ENCODE measurements around the gene FAM228A. TPM values are rescaled to one million over a fixed set of nuclear protein-coding genes. Genes with fewer than 3 reads are reported as not detected.

Gene FAM228A
- total and polyA plus RNA-seq, 2 donors (not counting 3 experiments of a cell fraction or from before 2014, with no cell fraction given) = 0.36 to 1.00 TPM

DNA sequence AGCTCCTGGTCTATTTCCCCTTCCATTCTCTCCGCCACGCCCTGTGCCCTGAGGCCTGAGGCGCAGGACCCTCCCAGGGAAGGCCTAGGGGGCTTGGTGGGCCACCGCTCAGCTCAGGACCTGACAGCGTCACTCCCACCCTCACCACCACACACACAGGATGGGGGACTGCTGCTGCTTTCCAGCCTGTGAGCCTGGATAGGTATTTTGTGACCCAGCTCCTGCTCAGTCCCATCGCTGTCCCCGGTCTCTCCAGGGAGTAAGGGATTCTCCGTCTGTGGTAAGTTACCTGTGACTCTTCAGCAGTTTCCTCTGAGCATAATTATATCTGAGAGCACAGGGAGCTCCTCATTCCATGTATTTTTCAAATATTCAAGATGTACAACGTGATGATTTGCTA is 16.3 kb downstream of the FAM228A start:
- Histone ChIP-seq H3K4me1 (ENCODE audit: control insufficient read depth, extremely low read depth, insufficient read depth, low read length) (no peaks in the 10 kb centered on the region), H3K79me2 (ENCODE audit: control insufficient read depth, insufficient read depth, low read length) (no peaks in the 10 kb centered on the region), H3K4me3 (replicated peaks in 1 of 3; ENCODE audit: insufficient read depth in 1 of 3, low read depth in 1 of 3, low read length in 3 of 3) (no peak overlapping the region), H3K9ac (replicated peaks; ENCODE audit: extremely low read depth, insufficient read depth, low read length) (no peak overlapping the region), H3K27ac (ENCODE audit: insufficient read depth, low read depth, low read length) (no peak overlapping the region), H2AFZ (ENCODE audit: low read depth, low read length) (no peak overlapping the region), H3K27me3 (ENCODE audit: control insufficient read depth in 2 of 2, insufficient read depth in 2 of 2, low read length in 2 of 2) (peaks cover 5 to 7% of the 10 kb centered on the region in 2 experiments), H4K20me1 (replicated peaks; ENCODE audit: control insufficient read depth, extremely low read depth, insufficient read depth, low read length) (no peaks in the 10 kb centered on the region), H3K9me3 (replicated peaks; ENCODE audit: control insufficient read depth, insufficient read depth, low read length) (no peaks in the 10 kb centered on the region), H3K9me1 (replicated peaks; ENCODE audit: control insufficient read depth, extremely low read depth, insufficient read depth, low read length) (no peaks in the 10 kb centered on the region), H3K36me3 (ENCODE audit: control insufficient read depth in 2 of 2, extremely low read depth in 1 of 2, insufficient read depth in 2 of 2, low read length in 2 of 2) (no peaks in the 10 kb centered on the region), H3K4me2 (ENCODE audit: insufficient read depth, low read length) (no peak overlapping the region)
- TF ChIP-seq FOS (IDR thresholded peaks at IDR 0.05; ENCODE audit: borderline replicate concordance, insufficient read depth, low read length) (no peak), JUN (IDR thresholded peaks at IDR 0.05; ENCODE audit: borderline replicate concordance, insufficient read depth, insufficient read length, low read depth) (no peak), GATA2 (IDR thresholded peaks at IDR 0.05; ENCODE audit: insufficient read depth, insufficient read length, low read depth, low read length) (no peak), POLR2AphosphoS5 (IDR thresholded peaks at IDR 0.05; ENCODE audit: insufficient read depth, low read depth, low read length) (no peak), MYC (IDR thresholded peaks at IDR 0.05; ENCODE audit: low read depth, low read length) (no peak), POLR2A (IDR thresholded peaks at IDR 0.05; ENCODE audit: low read depth, low read length) (no peak), EZH2 (IDR thresholded peaks at IDR 0.05; ENCODE audit: borderline replicate concordance, low read depth, low read length, severe bottlenecking) (no peak)
- TF ChIP-seq, protein P1, sequence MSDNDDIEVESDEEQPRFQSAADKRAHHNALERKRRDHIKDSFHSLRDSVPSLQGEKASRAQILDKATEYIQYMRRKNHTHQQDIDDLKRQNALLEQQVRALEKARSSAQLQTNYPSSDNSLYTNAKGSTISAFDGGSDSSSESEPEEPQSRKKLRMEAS (IDR thresholded peaks at IDR 0.05; ENCODE audit: insufficient read depth, insufficient read length) = no peak
- TF ChIP-seq, protein P2, sequence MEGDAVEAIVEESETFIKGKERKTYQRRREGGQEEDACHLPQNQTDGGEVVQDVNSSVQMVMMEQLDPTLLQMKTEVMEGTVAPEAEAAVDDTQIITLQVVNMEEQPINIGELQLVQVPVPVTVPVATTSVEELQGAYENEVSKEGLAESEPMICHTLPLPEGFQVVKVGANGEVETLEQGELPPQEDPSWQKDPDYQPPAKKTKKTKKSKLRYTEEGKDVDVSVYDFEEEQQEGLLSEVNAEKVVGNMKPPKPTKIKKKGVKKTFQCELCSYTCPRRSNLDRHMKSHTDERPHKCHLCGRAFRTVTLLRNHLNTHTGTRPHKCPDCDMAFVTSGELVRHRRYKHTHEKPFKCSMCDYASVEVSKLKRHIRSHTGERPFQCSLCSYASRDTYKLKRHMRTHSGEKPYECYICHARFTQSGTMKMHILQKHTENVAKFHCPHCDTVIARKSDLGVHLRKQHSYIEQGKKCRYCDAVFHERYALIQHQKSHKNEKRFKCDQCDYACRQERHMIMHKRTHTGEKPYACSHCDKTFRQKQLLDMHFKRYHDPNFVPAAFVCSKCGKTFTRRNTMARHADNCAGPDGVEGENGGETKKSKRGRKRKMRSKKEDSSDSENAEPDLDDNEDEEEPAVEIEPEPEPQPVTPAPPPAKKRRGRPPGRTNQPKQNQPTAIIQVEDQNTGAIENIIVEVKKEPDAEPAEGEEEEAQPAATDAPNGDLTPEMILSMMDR (IDR thresholded peaks at IDR 0.05; ENCODE audit: extremely low read depth in 1 of 2, insufficient read depth in 1 of 2, low read depth in 1 of 2, low read length in 2 of 2) = no peak
- ChIA-PET CTCF (interaction anchor here (1.0 to 1.2 kb wide), 3 partner anchors 9 to 424 kb away, joined by 3 read pairs; no protein-coding TSS in a partner anchor), POLR2A (no interaction called here)
- dilution Hi-C loops (cut with MboI; ENCODE audit: extremely low pct_ligation_motif_present, low sequenced_read_pairs) (no loop called here), intact Hi-C loops (cut with micrococcal nuclease) (no loop called here)
- BruUV-seq (replicated peaks) = no TSS peak
- DNase-seq (ENCODE audit: low read depth, low spot score) (no peak), FAIRE-seq (no peak)
